ENCODE results near the gene UVRAG. TPM values are rescaled to one million over a fixed set of nuclear protein-coding genes. Genes with fewer than 3 reads are reported as not detected.

Gene UVRAG
- total and polyA plus RNA-seq, 10 donors: 13.8 to 80.8 (median 42.9) TPM

DNA sequence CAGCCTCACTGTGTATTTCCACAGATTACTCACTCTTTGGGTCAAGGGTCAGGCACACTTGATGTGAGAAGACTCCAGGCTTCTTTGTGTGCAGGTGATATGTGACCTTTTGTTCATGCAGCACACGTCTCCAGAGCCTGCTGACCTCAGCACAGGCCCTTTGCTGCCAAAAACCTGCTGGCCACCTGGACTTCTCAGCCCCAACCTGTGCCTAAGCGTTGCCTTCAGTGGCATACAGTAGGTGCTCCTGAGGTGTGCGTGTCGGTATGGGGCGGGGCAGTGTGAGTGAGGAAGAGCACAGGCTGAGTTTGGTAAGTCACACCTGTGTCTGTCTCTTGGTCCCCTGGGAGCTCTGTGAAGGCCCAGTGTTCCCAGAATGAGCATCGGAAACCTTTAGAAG lies 333.2 kb downstream of the UVRAG start:
- peaks cover 0 to 12% (median 0%) of the 10 kb centered on the region in 6 donors for H3K36me3 ChIP-seq

GRCh38 chr11:76148941-76149613 lies 334.1 kb downstream of the UVRAG start:
- Histone ChIP-seq H3K27ac (no peak overlapping the region), H3K4me1 (peaks cover 8 to 26% (median 21%) of the 10 kb centered on the region in 6 donors), H3K36me3 (peaks cover 0 to 4% (median 0%) of the 10 kb centered on the region in 6 donors), H3K9me3 (no peaks in the 10 kb centered on the region), H3K27me3 (replicated peaks in 1 of 7) (no peaks in the 10 kb centered on the region), H3K4me3 (no peak overlapping the region)
- DNase-seq: no peak
- WGBS, 5 donors: 80 to 92% (median 85%) methylated on average over 16 to 17 of the region's 17 CpGs
- TF ChIP-seq POLR2AphosphoS5 (IDR thresholded peaks at IDR 0.05): no peak
- TF ChIP-seq, protein P1, sequence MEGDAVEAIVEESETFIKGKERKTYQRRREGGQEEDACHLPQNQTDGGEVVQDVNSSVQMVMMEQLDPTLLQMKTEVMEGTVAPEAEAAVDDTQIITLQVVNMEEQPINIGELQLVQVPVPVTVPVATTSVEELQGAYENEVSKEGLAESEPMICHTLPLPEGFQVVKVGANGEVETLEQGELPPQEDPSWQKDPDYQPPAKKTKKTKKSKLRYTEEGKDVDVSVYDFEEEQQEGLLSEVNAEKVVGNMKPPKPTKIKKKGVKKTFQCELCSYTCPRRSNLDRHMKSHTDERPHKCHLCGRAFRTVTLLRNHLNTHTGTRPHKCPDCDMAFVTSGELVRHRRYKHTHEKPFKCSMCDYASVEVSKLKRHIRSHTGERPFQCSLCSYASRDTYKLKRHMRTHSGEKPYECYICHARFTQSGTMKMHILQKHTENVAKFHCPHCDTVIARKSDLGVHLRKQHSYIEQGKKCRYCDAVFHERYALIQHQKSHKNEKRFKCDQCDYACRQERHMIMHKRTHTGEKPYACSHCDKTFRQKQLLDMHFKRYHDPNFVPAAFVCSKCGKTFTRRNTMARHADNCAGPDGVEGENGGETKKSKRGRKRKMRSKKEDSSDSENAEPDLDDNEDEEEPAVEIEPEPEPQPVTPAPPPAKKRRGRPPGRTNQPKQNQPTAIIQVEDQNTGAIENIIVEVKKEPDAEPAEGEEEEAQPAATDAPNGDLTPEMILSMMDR (IDR thresholded peaks at IDR 0.05 in 8 of 11, conservative IDR thresholded peaks at IDR 0.05 in 3 of 11): no peak
- intact Hi-C loops (cut with DNase I; ENCODE audit: low total_unique reads): no loop called here

More for the DNA sequence above, 333.2 kb downstream of the UVRAG start:
- no peak for DNase-seq
- Histone ChIP-seq H3K27me3 (replicated peaks in 1 of 7) (no peaks in the 10 kb centered on the region), H3K27ac (no peak overlapping the region), H3K9me3 (no peaks in the 10 kb centered on the region), H3K4me1 (peaks cover 8 to 18% (median 15%) of the 10 kb centered on the region in 6 donors), H3K4me3 (no peak overlapping the region)
- TF ChIP-seq POLR2A (IDR thresholded peaks at IDR 0.05) (no peak), POLR2AphosphoS5 (IDR thresholded peaks at IDR 0.05) (no peak)
- TF ChIP-seq, protein P1 (IDR thresholded peaks at IDR 0.05 in 8 of 11, conservative IDR thresholded peaks at IDR 0.05 in 3 of 11): no peak
- intact Hi-C loops (cut with DNase I; ENCODE audit: low total_unique reads): no loop called here
- WGBS, 5 donors: 82 to 95% (median 90%) methylated on average over 6 of the region's 6 CpGs

DNA sequence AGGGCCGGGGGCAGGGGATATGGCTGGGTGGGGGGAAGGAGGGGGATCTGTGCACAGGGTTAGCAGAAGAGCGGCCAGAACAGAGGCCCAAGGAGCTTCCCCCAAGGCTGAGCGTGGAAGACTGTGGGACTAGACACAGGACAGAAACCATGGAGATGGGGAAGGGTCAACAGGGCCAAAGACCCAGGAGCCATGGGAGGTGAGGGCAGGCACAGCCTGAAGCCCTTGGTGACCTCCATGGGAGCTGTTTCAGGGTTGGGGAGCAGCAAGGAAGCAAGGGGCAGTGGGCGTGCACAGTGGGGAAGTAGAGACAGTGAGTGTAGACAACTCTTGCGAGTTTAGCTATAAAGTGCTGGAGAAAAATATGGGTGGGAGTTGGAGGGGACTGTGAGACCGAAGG lies 334.7 kb downstream of the UVRAG start:
- Histone ChIP-seq H3K36me3 (no peaks in the 10 kb centered on the region), H3K4me1 (peaks cover 8 to 27% (median 21%) of the 10 kb centered on the region in 6 donors), H3K4me3 (no peak overlapping the region), H3K9me3 (no peaks in the 10 kb centered on the region), H3K27me3 (replicated peaks in 1 of 7) (no peaks in the 10 kb centered on the region), H3K27ac (no peak overlapping the region)
- TF ChIP-seq POLR2A (IDR thresholded peaks at IDR 0.05) (no peak), POLR2AphosphoS5 (IDR thresholded peaks at IDR 0.05) (no peak)
- TF ChIP-seq, protein P1 (IDR thresholded peaks at IDR 0.05 in 8 of 11, conservative IDR thresholded peaks at IDR 0.05 in 3 of 11): no peak
- no peak for DNase-seq
- WGBS, 5 donors: 87 to 97% (median 88%) methylated on average over 6 of the region's 6 CpGs
- intact Hi-C loops (cut with DNase I; ENCODE audit: low total_unique reads): loop anchor here (5.0 to 10.0 kb wide), 2 partner anchors 252 to 345 kb away; no protein-coding TSS in a partner anchor

GRCh38 chr11:76150141-76150540 lies 335.1 kb downstream of the UVRAG start:
- H3K4me1 ChIP-seq: peaks cover 8 to 27% (median 21%) of the 10 kb centered on the region in 6 donors
- WGBS, 5 donors: 87 to 99% (median 92%) methylated on average over 4 of the region's 4 CpGs
- DNase-seq: peak; percentile 68
- no peaks in the 10 kb centered on the region for H3K27me3 ChIP-seq (replicated peaks in 1 of 7)
- H3K27ac ChIP-seq: no peak overlapping the region
- no peaks in the 10 kb centered on the region for H3K9me3 ChIP-seq
- intact Hi-C loops (cut with DNase I; ENCODE audit: low total_unique reads): loop anchor here (5.0 to 10.0 kb wide), 2 partner anchors 253 to 345 kb away; no protein-coding TSS in a partner anchor
- H3K36me3 ChIP-seq: no peaks in the 10 kb centered on the region
- no peak overlapping the region for H3K4me3 ChIP-seq
- TF ChIP-seq POLR2A (IDR thresholded peaks at IDR 0.05): no peak
- TF ChIP-seq, protein P1 (IDR thresholded peaks at IDR 0.05 in 8 of 11, conservative IDR thresholded peaks at IDR 0.05 in 3 of 11): no peak
- TF ChIP-seq POLR2AphosphoS5 (IDR thresholded peaks at IDR 0.05): no peak

All from spleen (tissue), 11 donors.